Fibroblast of villous mesenchyme (primary cell): ENCODE results near the gene PNPLA7. TPM values are rescaled to one million over a fixed set of nuclear protein-coding genes. Genes with fewer than 3 reads are reported as not detected.

ENCODE experiments used
- DNase-seq: peaks from one replicate; pipeline ENCODE4 v3.0.0-alpha.2; 2010; ENCODE audit warnings: low read depth
- H3K4me3 ChIP-seq: 2 replicates; pipeline ENCODE4 v1.5.1; 2011; ENCODE audit warnings: low read depth, mild to moderate bottlenecking, low read length
- CTCF ChIP-seq: IDR thresholded peaks from 2 replicates; pipeline ENCODE4 v1.5.1; 2012; ENCODE audit warnings: low read depth, mild to moderate bottlenecking, low read length; ENCODE audit not compliant: insufficient read depth
- total RNA-seq: library from RNA; depleted of rRNA; stranded (reverse); fragments of >200 nt; gene quantifications from 2 replicates; pipeline ENCODE4 v1.2.3, GENCODE V29; 2012

PNPLA7 gene
- total RNA-seq, 1 donor = 1.3 TPM

GRCh38 chr9:137445275-137445807 lies 104.9 kb downstream of the PNPLA7 start:
- DNase-seq = peak; percentile 80

GRCh38 chr9:137444106-137444790 lies 106.0 kb downstream of the PNPLA7 start:
- no peak overlapping the region for H3K4me3 ChIP-seq
- DNase-seq = no peak
- TF ChIP-seq CTCF = no peak

More at GRCh38 chr9:137445275-137445807, 104.9 kb downstream of the PNPLA7 start:
- TF ChIP-seq CTCF = peak; percentile 88
- H3K4me3 ChIP-seq = no peak overlapping the region

GRCh38 chr9:137441935-137442321 lies 108.3 kb downstream of the PNPLA7 start:
- no peak for DNase-seq
- no peak for TF ChIP-seq CTCF
- no peak overlapping the region for H3K4me3 ChIP-seq

GRCh38 chr9:137441289-137441934 lies 108.8 kb downstream of the PNPLA7 start, which contains the start of gene ENTPD8:
TSS of gene ENTPD8 (minus strand) at chr9:137441357. CDS start at chr9:137438285, 3,072 bp downstream.
- TF ChIP-seq CTCF = no peak
- H3K4me3 ChIP-seq = peak within 1 kb of the TSS; percentile 44
- no peak for DNase-seq

- no peak overlapping the region for H3K4me3 ChIP-seq
- DNase-seq = no peak
- TF ChIP-seq CTCF = no peak
Observed at GRCh38 chr9:137439158-137439714, 111.0 kb downstream of the PNPLA7 start.

- H3K4me3 ChIP-seq = no peak overlapping the region
- TF ChIP-seq CTCF = no peak
- no peak for DNase-seq
Observed at GRCh38 chr9:137438591-137439157, 111.5 kb downstream of the PNPLA7 start.
